ENCODE data around the gene MARCHF9. TPM values are rescaled to one million over a fixed set of nuclear protein-coding genes. Genes with fewer than 3 reads are reported as not detected.
A peak's percentile ranks its signal among the peaks of the same experiment; 100 is the strongest.
"Not testable (repeated sequence)": the region's sequence is repeated elsewhere in the genome, so short reads cannot be mapped to it uniquely, and the experiment has no call there.

MARCHF9 gene, protein sequence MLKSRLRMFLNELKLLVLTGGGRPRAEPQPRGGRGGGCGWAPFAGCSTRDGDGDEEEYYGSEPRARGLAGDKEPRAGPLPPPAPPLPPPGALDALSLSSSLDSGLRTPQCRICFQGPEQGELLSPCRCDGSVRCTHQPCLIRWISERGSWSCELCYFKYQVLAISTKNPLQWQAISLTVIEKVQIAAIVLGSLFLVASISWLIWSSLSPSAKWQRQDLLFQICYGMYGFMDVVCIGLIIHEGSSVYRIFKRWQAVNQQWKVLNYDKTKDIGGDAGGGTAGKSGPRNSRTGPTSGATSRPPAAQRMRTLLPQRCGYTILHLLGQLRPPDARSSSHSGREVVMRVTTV
- 30.3 and 45.9 TPM in 2 replicates for total RNA-seq (2014; rRNA removed; shearing (Covaris generic); ENCODE audit: low replicate concordance)

DNA sequence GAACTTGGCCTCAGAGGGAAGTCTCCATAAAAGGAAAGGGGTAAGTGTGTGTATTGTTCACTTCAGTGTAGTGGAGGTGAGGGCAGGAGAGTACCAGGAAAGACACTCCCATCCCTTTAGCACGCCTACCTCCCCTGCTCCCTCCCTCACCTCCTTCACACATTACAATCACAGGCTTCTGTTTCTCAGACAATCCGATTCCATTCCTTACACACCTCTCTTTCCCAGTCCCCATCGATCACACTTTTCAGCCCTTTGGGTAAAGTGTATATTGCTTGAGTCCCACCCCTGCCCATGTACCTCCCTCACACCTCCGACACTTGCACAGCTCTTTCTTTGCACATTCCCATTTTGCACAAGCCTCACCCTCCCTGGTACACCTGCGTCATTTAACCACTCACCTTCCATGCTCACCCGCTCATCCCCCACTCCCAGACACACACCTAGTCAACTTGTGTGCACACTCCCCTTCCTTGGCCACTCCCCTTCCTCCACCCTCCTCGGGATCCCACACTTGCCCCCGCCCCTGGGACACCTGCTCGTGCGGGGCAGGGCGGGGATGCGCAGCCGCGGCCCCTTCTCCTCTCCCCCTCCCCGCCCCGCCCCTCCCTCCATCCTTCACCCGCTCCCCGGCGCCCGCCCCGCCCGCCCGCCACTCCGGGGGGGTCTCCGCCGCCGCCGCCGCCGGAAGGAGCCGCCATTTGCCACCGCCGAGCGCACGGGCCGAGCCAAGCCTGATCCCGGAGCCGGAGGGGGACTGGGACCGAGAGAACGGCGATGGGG lies at the start of gene MARCHF9:
Gene MARCHF9 (plus strand): TSS at position 693 of the 783 bp plus-strand sequence. CDS start 426 bp downstream, outside the sequence.
- peak within 1 kb of the TSS; percentile 77 for H3K4me3 ChIP-seq (ENCODE audit: low read length)
- DNase-seq, result peak; percentile 94
- no peaks in the 10 kb centered on the region for H3K9me3 ChIP-seq (ENCODE audit: low read length)
- peak within 1 kb of the TSS; percentile 97 for H3K4me2 ChIP-seq (ENCODE audit: low read depth, low read length, poor library complexity, severe bottlenecking)
- H3K36me3 ChIP-seq (ENCODE audit: insufficient read depth, low read length), result peaks cover 27% of the 10 kb centered on the region
- peaks cover under 1% of the 10 kb centered on the region; the same call in 1 of the 2 replicates for H4K20me1 ChIP-seq (ENCODE audit: insufficient read depth, low read depth, low read length)
- H3K4me1 ChIP-seq (ENCODE audit: low read length), result peaks cover 42% of the 10 kb centered on the region
- H3K27me3 ChIP-seq (ENCODE audit: low read length), result no peaks in the 10 kb centered on the region
- H3K27ac ChIP-seq (ENCODE audit: low read length), result peak within 1 kb of the TSS; percentile 80
- H3K9me2 ChIP-seq (replicated peaks; ENCODE audit: insufficient read depth, low read length), result no peaks in the 10 kb centered on the region
- H3K9ac ChIP-seq (ENCODE audit: low read length), result peak within 1 kb of the TSS; percentile 78
- H3K79me2 ChIP-seq (ENCODE audit: low read length), result peaks cover 47% of the 10 kb centered on the region
- H2AFZ ChIP-seq (ENCODE audit: low read length), result peak within 1 kb of the TSS; percentile 68; the same call in 1 of the 2 replicates

DNA sequence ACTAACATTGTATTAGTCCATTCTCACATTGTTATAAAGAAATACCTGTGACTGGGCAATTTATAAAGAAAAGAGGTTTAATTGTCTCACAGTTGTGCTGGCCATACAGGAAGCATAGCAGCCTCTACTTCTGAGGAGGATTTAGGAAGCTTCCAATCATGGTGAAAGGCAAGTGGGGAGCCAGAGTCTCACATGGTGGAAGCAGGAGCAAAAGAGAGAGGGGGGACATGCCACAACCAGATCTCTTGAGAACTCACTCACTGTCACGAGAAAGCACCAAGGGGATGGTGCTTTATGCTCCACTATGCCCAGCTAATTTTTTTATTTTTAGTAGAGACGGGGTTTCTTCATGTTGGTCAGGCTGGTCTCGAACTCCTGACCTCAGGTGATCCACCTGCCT lies 47.7 kb upstream of the MARCHF9 start:
- Histone ChIP-seq H3K9me3 (ENCODE audit: low read length) (peaks cover 8% of the 10 kb centered on the region), H3K36me3 (ENCODE audit: insufficient read depth, low read length) (peaks cover 41% of the 10 kb centered on the region), H3K79me2 (ENCODE audit: low read length) (0 out of 2 replicates have a peak, but pooled peaks cover 8% of the 10 kb centered on the region), H2AFZ (ENCODE audit: low read length) (no peak overlapping the region), H3K4me2 (ENCODE audit: low read depth, low read length, poor library complexity, severe bottlenecking) (no peak overlapping the region), H3K9ac (ENCODE audit: low read length) (no peak overlapping the region), H3K9me2 (replicated peaks; ENCODE audit: insufficient read depth, low read length) (no peaks in the 10 kb centered on the region), H3K27me3 (ENCODE audit: low read length) (no peaks in the 10 kb centered on the region), H4K20me1 (ENCODE audit: insufficient read depth, low read depth, low read length) (no peaks in the 10 kb centered on the region), H3K4me3 (ENCODE audit: low read length) (no peak overlapping the region), H3K27ac (ENCODE audit: low read length) (no peak overlapping the region), H3K4me1 (ENCODE audit: low read length) (peaks cover 25% of the 10 kb centered on the region)
- DNase-seq, result no peak

DNA sequence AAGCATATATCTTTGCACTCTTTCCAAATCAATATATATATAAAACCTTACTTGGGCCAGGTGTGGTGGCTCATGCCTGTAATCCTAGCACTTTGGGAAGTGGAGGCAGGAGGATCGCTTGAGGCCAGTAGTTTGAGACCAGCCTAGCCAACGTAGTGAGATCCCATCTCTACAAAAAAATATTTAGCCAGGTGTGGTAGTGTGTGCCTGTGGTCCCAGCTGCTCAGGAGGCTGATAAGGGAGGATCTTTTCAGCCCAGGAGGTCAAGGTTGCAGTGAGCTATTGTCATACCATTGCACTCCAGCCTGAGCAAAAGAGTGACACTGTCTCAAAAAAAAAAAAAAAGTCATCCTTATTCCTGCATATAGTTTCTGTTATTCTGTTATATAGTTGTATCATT lies 46.6 kb upstream of the MARCHF9 start:
- Histone ChIP-seq H3K9me2 (replicated peaks; ENCODE audit: insufficient read depth, low read length) (no peaks in the 10 kb centered on the region), H3K27ac (ENCODE audit: low read length) (no peak overlapping the region), H3K27me3 (ENCODE audit: low read length) (no peaks in the 10 kb centered on the region), H3K79me2 (ENCODE audit: low read length) (0 out of 2 replicates have a peak, but pooled peaks cover 6% of the 10 kb centered on the region), H3K9me3 (ENCODE audit: low read length) (peaks cover 6% of the 10 kb centered on the region), H4K20me1 (ENCODE audit: insufficient read depth, low read depth, low read length) (no peaks in the 10 kb centered on the region), H3K4me3 (ENCODE audit: low read length) (no peak overlapping the region), H3K4me2 (ENCODE audit: low read depth, low read length, poor library complexity, severe bottlenecking) (no peak overlapping the region), H3K9ac (ENCODE audit: low read length) (no peak overlapping the region), H3K4me1 (ENCODE audit: low read length) (peaks cover 25% of the 10 kb centered on the region), H2AFZ (ENCODE audit: low read length) (no peak overlapping the region), H3K36me3 (ENCODE audit: insufficient read depth, low read length) (peaks cover 30% of the 10 kb centered on the region)
- no peak for DNase-seq

- Histone ChIP-seq H4K20me1 (ENCODE audit: insufficient read depth, low read depth, low read length) (no peaks in the 10 kb centered on the region), H3K36me3 (ENCODE audit: insufficient read depth, low read length) (peaks cover 22% of the 10 kb centered on the region), H3K4me2 (ENCODE audit: low read depth, low read length, poor library complexity, severe bottlenecking) (no peak overlapping the region), H3K27ac (ENCODE audit: low read length) (no peak overlapping the region), H3K79me2 (ENCODE audit: low read length) (0 out of 2 replicates have a peak, but pooled peaks cover 2% of the 10 kb centered on the region), H3K9ac (ENCODE audit: low read length) (no peak overlapping the region), H3K4me1 (ENCODE audit: low read length) (peaks cover 35% of the 10 kb centered on the region), H3K27me3 (ENCODE audit: low read length) (no peaks in the 10 kb centered on the region), H3K9me3 (ENCODE audit: low read length) (no peaks in the 10 kb centered on the region), H3K4me3 (ENCODE audit: low read length) (no peak overlapping the region), H2AFZ (ENCODE audit: low read length) (no peak overlapping the region), H3K9me2 (replicated peaks; ENCODE audit: insufficient read depth, low read length) (no peaks in the 10 kb centered on the region)
- no peak for DNase-seq
These were observed 42.2 kb upstream of the MARCHF9 start for GRCh38 chr12:57712701-57713100.

- Histone ChIP-seq H4K20me1 (ENCODE audit: insufficient read depth, low read depth, low read length) (no peaks in the 10 kb centered on the region), H3K4me1 (ENCODE audit: low read length) (peaks cover 33% of the 10 kb centered on the region), H3K9me3 (ENCODE audit: low read length) (no peaks in the 10 kb centered on the region), H3K27me3 (ENCODE audit: low read length) (no peaks in the 10 kb centered on the region), H3K4me2 (ENCODE audit: low read depth, low read length, poor library complexity, severe bottlenecking) (no peak overlapping the region), H2AFZ (ENCODE audit: low read length) (no peak overlapping the region), H3K4me3 (ENCODE audit: low read length) (no peak overlapping the region), H3K9me2 (replicated peaks; ENCODE audit: insufficient read depth, low read length) (no peaks in the 10 kb centered on the region), H3K27ac (ENCODE audit: low read length) (no peak overlapping the region), H3K36me3 (ENCODE audit: insufficient read depth, low read length) (peaks cover 24% of the 10 kb centered on the region), H3K79me2 (ENCODE audit: low read length) (0 out of 2 replicates have a peak, but pooled peaks cover 2% of the 10 kb centered on the region), H3K9ac (ENCODE audit: low read length) (no peak overlapping the region)
- DNase-seq, result no peak
These were observed 41.7 kb upstream of the MARCHF9 start for GRCh38 chr12:57713209-57713608.

- Histone ChIP-seq H3K36me3 (ENCODE audit: insufficient read depth, low read length) (peaks cover 32% of the 10 kb centered on the region), H3K27ac (ENCODE audit: low read length) (peak overlapping the region; percentile 65; the same call in 1 of the 2 replicates), H3K4me1 (ENCODE audit: low read length) (peaks cover 15% of the 10 kb centered on the region)
- not testable (repeated sequence) for H4K20me1 ChIP-seq (ENCODE audit: insufficient read depth, low read depth, low read length); H3K4me2 ChIP-seq (ENCODE audit: low read depth, low read length, poor library complexity, severe bottlenecking); H3K9ac ChIP-seq (ENCODE audit: low read length); H2AFZ ChIP-seq (ENCODE audit: low read length); H3K4me3 ChIP-seq (ENCODE audit: low read length); H3K9me3 ChIP-seq (ENCODE audit: low read length); H3K9me2 ChIP-seq (replicated peaks; ENCODE audit: insufficient read depth, low read length); H3K79me2 ChIP-seq (ENCODE audit: low read length); H3K27me3 ChIP-seq (ENCODE audit: low read length)
- peak; percentile 68 for DNase-seq
These were observed 39.7 kb upstream of the MARCHF9 start for GRCh38 chr12:57715036-57715748.

DNA sequence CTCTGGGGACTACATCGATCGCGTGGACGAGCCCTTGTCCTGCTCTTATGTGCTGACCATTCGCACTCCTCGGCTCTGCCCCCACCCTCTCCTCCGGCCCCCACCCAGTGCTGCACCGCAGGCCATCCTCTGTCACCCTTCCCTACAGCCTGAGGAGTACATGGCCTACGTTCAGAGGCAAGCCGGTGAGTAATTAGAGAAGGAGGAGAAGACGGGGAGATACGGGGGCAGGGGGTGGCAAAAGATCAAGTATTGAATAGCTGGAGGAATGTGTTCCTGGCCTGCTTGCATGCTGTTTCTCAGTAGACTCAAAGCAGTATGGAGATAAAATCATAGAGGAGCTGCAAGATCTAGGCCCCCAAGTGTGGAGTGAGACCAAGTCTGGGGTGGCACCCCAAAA lies 39.1 kb upstream of the MARCHF9 start:
- Histone ChIP-seq H3K4me2 (ENCODE audit: low read depth, low read length, poor library complexity, severe bottlenecking) (no peak overlapping the region), H3K9me3 (ENCODE audit: low read length) (no peaks in the 10 kb centered on the region), H3K27me3 (ENCODE audit: low read length) (no peaks in the 10 kb centered on the region), H2AFZ (ENCODE audit: low read length) (no peak overlapping the region), H3K27ac (ENCODE audit: low read length) (peak overlapping the region; percentile 65; the same call in 1 of the 2 replicates), H3K36me3 (ENCODE audit: insufficient read depth, low read length) (peaks cover 32% of the 10 kb centered on the region), H3K79me2 (ENCODE audit: low read length) (0 out of 2 replicates have a peak, but pooled peaks cover 2% of the 10 kb centered on the region), H3K4me1 (ENCODE audit: low read length) (peaks cover 10% of the 10 kb centered on the region), H3K4me3 (ENCODE audit: low read length) (no peak overlapping the region), H4K20me1 (ENCODE audit: insufficient read depth, low read depth, low read length) (no peaks in the 10 kb centered on the region), H3K9me2 (replicated peaks; ENCODE audit: insufficient read depth, low read length) (no peaks in the 10 kb centered on the region), H3K9ac (ENCODE audit: low read length) (no peak overlapping the region)
- no peak for DNase-seq
